ENCODE data around the gene DPAGT1. TPM values are rescaled to one million over a fixed set of nuclear protein-coding genes. Genes with fewer than 3 reads are reported as not detected.
A peak's percentile ranks its signal among the peaks of the same experiment; 100 is the strongest.

DPAGT1 gene
- total and polyA plus RNA-seq, 2 experiments from 2014 or later, result 37.2 to 52.6 TPM

GRCh38 chr11:119084663-119085436 is 16.8 kb downstream of the DPAGT1 start, which contains the start of gene HMBS:
HMBS (plus strand) TSS chr11:119084881; CDS start chr11:119085034, 153 bp downstream.
- ATAC-seq (peak; percentile 93), DNase-seq (ENCODE audit: low spot score) (peak; percentile 96)
- Histone ChIP-seq H3F3A (replicated peaks; ENCODE audit: low read depth) (peaks cover 3% of the 10 kb centered on the region; the same call in 1 of the 2 replicates), H3K36me3 (ENCODE audit: insufficient read depth) (no peaks in the 10 kb centered on the region; the same call in 1 of the 2 replicates), H3K4me3 (peak within 1 kb of the TSS; percentile 55), H3K4me1 (ENCODE audit: insufficient read depth) (peaks cover 4% of the 10 kb centered on the region; the same call in 1 of the 2 replicates), H2AFZ (peak within 1 kb of the TSS; percentile 19), H3K79me2 (replicated peaks; ENCODE audit: insufficient read depth) (peaks cover 15% of the 10 kb centered on the region), H3K27me3 (ENCODE audit: insufficient read depth) (no peaks in the 10 kb centered on the region), H3K4me2 (peak within 1 kb of the TSS; percentile 89), H3K27ac (ENCODE audit: low read depth) (peak within 1 kb of the TSS; percentile 71), H3K9me2 (ENCODE audit: insufficient read depth) (no peaks in the 10 kb centered on the region), H4K20me1 (replicated peaks; ENCODE audit: insufficient read depth) (no peaks in the 10 kb centered on the region; the same call in 1 of the 2 replicates)
- peaks cover 5% of the 10 kb centered on the region for H3K27me3 Mint-ChIP-seq (ENCODE audit: insufficient read depth, low read depth, poor library complexity)
- H3K27ac Mint-ChIP-seq, result peak within 1 kb of the TSS; percentile 98
- H3K4me1 Mint-ChIP-seq, result peaks cover 2% of the 10 kb centered on the region; the same call in 1 of the 3 replicates
- peaks cover 31% of the 10 kb centered on the region for H3K36me3 Mint-ChIP-seq (ENCODE audit: low read depth)
- no peaks in the 10 kb centered on the region; the same call in 2 of the 3 replicates for H3K9me3 Mint-ChIP-seq
- H3K4me3 Mint-ChIP-seq, result peak within 1 kb of the TSS; percentile 100
- TF ChIP-seq CREB1 (CRISPR knock-in tag; IDR thresholded peaks at IDR 0.05; ENCODE audit: low read depth) (peak; percentile 92), CTCF (conservative IDR thresholded peaks at IDR 0.05; ENCODE audit: low read depth in 2 of 2) (no peak), JUNB (IDR thresholded peaks at IDR 0.05; ENCODE audit: unreplicated experiment) (no peak), REST (IDR thresholded peaks at IDR 0.05; ENCODE audit: unreplicated experiment) (no peak), ZNF331 (CRISPR knock-in tag; IDR thresholded peaks at IDR 0.05; ENCODE audit: low read depth) (peak; percentile 28; the same call in 1 of the 2 replicates), ZNF462 (CRISPR knock-in tag; IDR thresholded peaks at IDR 0.05) (no peak), ETS1 (IDR thresholded peaks at IDR 0.05) (no peak), NANOG (IDR thresholded peaks at IDR 0.05; ENCODE audit: borderline replicate concordance) (no peak), POLR2AphosphoS5 (IDR thresholded peaks at IDR 0.05; ENCODE audit: low read depth) (peak; percentile 93)

All from GM23338 (cell line).